GM12892 (cell line): ENCODE measurements around the gene ELAPOR1. TPM values are rescaled to one million over a fixed set of nuclear protein-coding genes. Genes with fewer than 3 reads are reported as not detected.

ENCODE experiments used
- DNase-seq: peaks from one replicate; pipeline ENCODE4 v3.0.0; 2011; ENCODE audit not compliant: insufficient read length
- FAIRE-seq: peaks from 2 replicates; lab custom pipeline; 2011; peaks lifted over from hg19 to GRCh38; lab: Jason Lieb, UNC
- POLR2A ChIP-seq: IDR thresholded peaks from 2 replicates; pipeline ENCODE4 v1.6.1; 2011; ENCODE audit warnings: low read depth, low read length, control low read depth
- POLR2AphosphoS5 ChIP-seq: IDR thresholded peaks from 2 replicates; pipeline ENCODE4 v1.6.1; 2011; ENCODE audit warnings: low read depth, low read length, control low read depth
- TAF1 ChIP-seq: IDR thresholded peaks from 2 replicates; pipeline ENCODE4 v1.6.1; 2011; ENCODE audit warnings: low read depth, mild to moderate bottlenecking, control low read depth, low read length, borderline replicate concordance
- polyA plus RNA-seq: library from polyadenylated mRNA; unstranded; fragments of >200 nt; gene quantifications from one replicate; pipeline ENCODE4 v1.2.1, GENCODE V29; 2012; ENCODE audit warnings: missing spikeins, inconsistent platforms; ENCODE audit not compliant: missing spikeins

ELAPOR1 gene, protein sequence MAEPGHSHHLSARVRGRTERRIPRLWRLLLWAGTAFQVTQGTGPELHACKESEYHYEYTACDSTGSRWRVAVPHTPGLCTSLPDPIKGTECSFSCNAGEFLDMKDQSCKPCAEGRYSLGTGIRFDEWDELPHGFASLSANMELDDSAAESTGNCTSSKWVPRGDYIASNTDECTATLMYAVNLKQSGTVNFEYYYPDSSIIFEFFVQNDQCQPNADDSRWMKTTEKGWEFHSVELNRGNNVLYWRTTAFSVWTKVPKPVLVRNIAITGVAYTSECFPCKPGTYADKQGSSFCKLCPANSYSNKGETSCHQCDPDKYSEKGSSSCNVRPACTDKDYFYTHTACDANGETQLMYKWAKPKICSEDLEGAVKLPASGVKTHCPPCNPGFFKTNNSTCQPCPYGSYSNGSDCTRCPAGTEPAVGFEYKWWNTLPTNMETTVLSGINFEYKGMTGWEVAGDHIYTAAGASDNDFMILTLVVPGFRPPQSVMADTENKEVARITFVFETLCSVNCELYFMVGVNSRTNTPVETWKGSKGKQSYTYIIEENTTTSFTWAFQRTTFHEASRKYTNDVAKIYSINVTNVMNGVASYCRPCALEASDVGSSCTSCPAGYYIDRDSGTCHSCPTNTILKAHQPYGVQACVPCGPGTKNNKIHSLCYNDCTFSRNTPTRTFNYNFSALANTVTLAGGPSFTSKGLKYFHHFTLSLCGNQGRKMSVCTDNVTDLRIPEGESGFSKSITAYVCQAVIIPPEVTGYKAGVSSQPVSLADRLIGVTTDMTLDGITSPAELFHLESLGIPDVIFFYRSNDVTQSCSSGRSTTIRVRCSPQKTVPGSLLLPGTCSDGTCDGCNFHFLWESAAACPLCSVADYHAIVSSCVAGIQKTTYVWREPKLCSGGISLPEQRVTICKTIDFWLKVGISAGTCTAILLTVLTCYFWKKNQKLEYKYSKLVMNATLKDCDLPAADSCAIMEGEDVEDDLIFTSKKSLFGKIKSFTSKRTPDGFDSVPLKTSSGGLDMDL
- polyA plus RNA-seq: not detected

DNA sequence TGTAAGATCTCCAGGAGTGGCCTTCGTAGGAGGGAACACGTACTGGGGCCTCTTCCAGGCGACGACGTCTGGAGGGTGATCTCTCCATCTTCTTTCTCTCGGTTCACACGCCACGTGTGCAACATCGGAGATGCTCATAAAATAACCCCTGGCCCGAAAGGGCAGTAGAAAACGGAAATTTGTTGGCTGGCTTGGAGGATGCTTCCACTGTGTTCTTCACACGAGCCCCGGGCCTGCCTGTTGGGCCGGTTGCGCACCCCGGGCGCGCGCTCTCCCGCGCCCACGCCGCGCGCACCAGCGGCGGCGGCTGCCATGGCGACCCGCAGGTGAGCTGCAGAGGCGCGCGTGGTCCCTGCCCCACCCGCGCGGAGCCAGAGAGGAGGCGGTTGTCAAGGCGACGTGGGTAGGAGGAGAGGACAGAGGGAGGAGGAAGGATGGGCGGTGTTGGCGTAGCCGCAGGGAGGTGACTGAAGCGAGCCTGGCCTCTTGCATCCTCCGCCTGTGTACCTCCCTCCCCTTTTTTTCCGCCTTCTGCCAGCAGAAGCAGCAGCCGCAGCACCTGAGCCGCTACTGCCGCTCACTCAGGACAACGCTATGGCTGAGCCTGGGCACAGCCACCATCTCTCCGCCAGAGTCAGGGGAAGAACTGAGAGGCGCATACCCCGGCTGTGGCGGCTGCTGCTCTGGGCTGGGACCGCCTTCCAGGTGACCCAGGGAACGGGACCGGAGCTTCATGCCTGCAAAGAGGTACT lies at the start of gene ELAPOR1:
ELAPOR1 (plus strand) TSS at position 526 of the 752 bp plus-strand sequence; CDS start at position 595, 69 bp downstream.
- DNase-seq (peak; percentile 36), FAIRE-seq (no peak)
- TF ChIP-seq POLR2AphosphoS5 (no peak), TAF1 (no peak), POLR2A (no peak)

DNA sequence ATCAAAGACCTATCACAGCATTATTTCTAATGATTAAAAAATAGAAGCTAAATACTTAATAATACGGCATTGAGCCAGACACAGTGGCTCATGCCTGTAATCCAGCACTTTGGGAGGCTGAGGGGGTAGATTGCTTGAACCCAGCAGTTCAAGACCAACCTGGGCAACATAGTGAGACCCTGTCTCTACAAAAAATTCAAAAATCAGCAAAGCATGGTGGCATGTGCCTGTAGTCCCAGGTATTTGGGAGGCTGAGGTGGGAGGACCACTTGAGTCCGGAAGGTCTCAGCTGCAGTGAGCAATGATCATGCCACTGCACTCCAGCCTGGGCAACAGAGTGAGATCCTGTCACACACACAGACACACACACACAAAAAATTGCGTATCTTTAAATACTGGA lies 48.8 kb upstream of the ELAPOR1 start:
- TF ChIP-seq POLR2AphosphoS5: no peak
- no peak for TF ChIP-seq TAF1
- TF ChIP-seq POLR2A: no peak
- FAIRE-seq: no peak
- DNase-seq: no peak

DNA sequence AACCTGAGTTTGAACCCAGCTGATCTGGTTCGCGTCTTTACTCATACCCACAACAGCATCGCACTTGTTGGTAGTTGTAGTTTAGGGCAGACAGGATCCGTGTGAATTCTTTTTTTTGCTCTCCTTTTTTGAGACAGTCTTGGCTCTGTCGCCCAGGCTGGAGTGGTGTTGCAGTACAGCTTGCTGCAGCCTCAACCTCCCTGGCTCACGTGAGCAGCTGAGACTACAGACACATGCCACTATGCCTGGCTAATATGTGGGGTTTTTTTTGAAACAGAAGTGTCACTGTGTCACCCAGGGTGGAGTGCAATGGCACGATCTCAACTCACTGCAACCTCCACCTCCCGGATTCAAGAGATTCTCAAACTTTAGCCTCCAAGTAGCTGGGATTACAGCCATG lies 46.0 kb upstream of the ELAPOR1 start:
- TF ChIP-seq TAF1: no peak
- no peak for TF ChIP-seq POLR2A
- TF ChIP-seq POLR2AphosphoS5: no peak
- FAIRE-seq (no peak), DNase-seq (no peak)

DNA sequence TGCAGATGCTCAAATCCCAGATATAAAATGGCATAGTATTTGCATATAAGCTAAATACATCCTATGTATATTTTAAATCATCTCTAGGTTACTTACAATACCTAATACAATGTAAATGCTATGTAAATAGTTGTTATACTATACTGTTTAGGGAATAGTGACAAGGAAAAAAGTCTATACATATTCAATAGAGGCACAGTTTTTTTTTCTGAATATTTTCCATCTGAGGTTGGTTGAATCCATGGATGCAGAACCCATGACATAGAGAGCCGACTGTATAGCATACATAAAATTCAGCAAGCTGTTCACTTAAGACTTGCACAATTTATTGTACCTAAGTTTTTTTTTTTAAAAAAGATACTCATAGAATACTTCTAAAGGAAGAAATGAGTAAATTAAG lies 44.6 kb upstream of the ELAPOR1 start:
- FAIRE-seq (no peak), DNase-seq (no peak)
- TF ChIP-seq POLR2AphosphoS5: no peak
- TF ChIP-seq POLR2A: no peak
- TF ChIP-seq TAF1: no peak

DNA sequence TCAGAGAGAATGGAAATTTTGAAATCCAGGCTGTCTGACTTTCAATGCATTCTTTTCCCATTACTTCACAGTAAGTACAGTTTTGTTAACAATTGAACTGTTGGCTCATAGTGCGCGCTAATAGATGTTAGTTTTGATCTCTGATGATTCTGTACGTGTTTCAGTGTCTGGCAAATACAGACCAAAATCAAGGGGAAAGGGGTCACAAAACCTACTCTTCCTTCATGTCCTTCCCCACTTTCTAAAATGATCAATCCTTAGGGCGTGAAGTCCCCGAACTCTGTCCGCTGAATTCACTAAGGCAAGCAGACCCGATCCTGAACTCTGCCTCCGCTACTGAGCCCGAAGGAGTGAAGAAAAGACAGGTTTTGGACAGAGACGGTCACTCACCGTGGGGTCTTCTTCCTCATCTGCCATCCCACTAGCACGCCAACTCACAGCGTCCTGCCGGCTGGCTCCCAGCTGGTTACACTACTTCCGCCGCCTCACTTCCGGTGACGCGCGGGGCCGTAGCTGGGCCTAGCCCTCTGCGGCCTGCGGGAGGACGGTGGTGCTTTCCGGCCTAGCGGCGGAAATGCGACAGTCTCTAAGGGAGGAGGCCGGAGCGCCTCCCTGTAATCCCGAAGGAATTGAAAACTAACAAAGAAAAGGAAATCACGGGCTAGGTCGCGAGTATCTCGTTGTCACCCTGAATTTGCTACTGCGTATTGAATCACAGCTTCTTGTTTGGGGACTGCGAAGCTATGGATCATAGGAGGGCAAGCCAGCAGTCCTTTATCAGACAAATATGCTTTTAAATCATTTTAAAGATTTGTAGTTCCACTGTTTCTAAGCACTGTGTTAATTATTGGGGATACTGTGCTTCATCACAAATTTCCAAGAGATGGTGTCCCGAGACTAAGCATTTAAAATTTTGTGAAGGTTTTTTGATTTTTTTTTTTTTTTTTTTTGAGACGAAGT lies 38.1 kb upstream of the ELAPOR1 start, which contains the start of gene TAF13:
TAF13 (minus strand) TSS at position 473 of the 960 bp plus-strand sequence; CDS start at position 417, 56 bp downstream.
- DNase-seq (peak; percentile 92), FAIRE-seq (peak; percentile 95)
- peak; percentile 97 for TF ChIP-seq POLR2A
- TF ChIP-seq POLR2AphosphoS5: peak; percentile 97
- TF ChIP-seq TAF1: peak; percentile 77

DNA sequence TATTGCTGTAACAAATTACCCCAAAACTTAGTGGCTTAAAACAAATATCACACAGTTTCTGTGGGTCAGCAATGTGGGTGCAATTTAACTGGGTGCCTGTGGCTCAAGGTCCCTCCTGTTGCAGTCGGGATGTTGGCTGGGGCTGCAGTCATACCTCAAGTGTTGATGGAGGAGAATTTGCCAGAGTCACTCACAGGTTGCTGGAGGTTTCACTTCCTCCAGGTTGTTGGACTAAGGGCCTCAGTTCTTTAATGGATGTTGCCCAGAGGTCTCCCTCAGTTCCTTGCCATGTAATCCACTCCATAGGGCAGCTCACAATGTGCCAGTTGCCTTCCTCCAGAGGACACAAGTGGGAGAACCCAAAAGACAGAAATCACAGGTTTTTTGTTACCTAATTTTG lies 35.6 kb upstream of the ELAPOR1 start:
- TF ChIP-seq TAF1 (no peak), POLR2AphosphoS5 (no peak), POLR2A (no peak)
- FAIRE-seq: no peak

DNA sequence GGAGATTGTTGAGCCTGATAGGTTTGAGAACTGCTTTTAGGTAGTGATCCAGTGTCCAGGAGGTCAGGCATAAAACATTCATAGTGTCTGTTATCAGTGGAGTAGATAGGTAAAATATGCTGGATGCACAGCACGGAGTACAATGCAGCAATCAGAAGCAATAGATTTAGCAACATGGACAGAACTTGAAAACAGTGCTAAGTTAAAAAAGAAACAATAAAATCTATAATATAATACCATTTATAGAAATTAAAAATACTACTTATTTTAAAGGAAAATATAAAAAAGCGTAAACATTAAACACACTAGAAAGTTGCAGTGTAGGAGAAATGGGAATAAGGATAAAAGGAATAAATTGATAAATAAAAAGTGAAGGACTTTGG lies 34.7 kb upstream of the ELAPOR1 start:
- FAIRE-seq (no peak), DNase-seq (no peak)
- TF ChIP-seq POLR2A: no peak
- TF ChIP-seq POLR2AphosphoS5: no peak
- TF ChIP-seq TAF1: no peak

More for the DNA sequence above, 35.6 kb upstream of the ELAPOR1 start:
- DNase-seq: no peak

DNA sequence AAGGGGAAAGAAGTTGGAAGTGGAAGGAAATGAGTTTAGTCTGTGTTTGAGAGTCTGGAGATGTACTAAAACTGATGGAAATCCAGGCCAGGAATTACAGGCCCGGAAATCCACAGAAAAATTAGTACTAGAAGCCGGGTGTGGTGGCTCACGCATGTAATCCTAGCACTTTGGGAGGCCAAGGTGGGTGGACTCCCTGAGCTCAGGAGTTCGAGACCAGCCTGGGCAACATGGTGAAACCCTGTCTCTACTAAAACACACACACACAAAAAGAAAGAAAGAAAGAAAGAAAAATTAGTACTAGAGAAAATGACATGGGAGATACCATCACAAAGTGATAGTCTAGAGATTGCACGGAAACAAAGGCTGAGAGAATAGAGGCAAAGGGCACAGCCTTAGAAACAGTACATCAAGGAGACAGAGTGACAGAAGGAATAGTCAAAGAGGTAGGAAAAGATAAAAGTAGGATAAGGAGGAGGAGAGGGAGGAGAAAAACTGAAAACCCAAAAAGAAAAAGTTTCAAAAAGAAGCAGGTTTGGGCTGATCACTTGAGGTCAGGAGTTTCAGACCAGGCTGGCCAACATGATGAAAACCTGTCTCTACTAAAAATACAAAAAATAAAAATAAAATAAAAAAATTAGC lies 33.4 kb upstream of the ELAPOR1 start:
- TF ChIP-seq POLR2A: no peak
- TF ChIP-seq TAF1: no peak
- TF ChIP-seq POLR2AphosphoS5: no peak
- no peak for FAIRE-seq
- no peak for DNase-seq

DNA sequence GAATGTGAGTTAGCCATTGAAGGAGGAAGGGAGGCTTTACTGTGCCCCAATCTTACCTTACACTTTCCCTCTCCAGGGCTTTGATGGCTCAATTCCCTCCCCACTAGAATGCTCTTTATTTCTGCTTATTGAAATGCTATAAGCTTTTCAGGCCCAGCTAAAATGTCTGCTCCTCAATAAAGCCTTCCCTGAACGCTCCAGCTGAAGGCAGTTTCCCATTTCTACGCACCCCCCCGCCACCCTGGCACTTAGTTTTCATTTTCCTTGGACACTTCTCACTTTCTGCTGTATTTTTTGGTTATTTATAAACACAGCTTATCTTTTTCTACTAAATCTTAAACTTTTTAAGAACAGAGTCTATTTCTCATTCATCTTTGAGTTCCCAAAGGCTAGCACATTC lies 30.4 kb upstream of the ELAPOR1 start:
- no peak for FAIRE-seq
- TF ChIP-seq POLR2AphosphoS5 (no peak), TAF1 (no peak), POLR2A (no peak)
- no peak for DNase-seq
